Liver (tissue), 3 donors: ENCODE data around the gene CHCHD1.

Source experiments
- CTCF ChIP-seq: fragments of 150-350 bp; IDR thresholded peaks from 2 replicates; pipeline ENCODE4 v1.5.1; 2017; ENCODE audit warnings: improper control_type of control experiment, low read depth, low read length; ENCODE audit not compliant: missing input control
- FOXA1 ChIP-seq: IDR thresholded peaks from 2 replicates; pipeline ENCODE4 v1.6.1; 2016; ENCODE audit warnings: antibody characterized with exemption
- GABPA ChIP-seq, 2 donors: IDR thresholded peaks in 1 of 2; conservative IDR thresholded peaks in 1 of 2; 2 replicates each; pipeline ENCODE4 v1.6.1; 2016; ENCODE audit warnings: antibody characterized with exemption in 2 of 2, mild to moderate bottlenecking in 1 of 2, moderate library complexity in 1 of 2
- HNF4A ChIP-seq, 2 donors: conservative IDR thresholded peaks; 2 replicates each; pipeline ENCODE4 v1.6.1; 2016; ENCODE audit warnings: antibody characterized with exemption in 2 of 2, mild to moderate bottlenecking in 2 of 2
- HNF4G ChIP-seq: IDR thresholded peaks from 2 replicates; pipeline ENCODE4 v1.6.1; 2016; ENCODE audit warnings: antibody characterized with exemption
- JUND ChIP-seq, 2 donors: IDR thresholded peaks; 2 replicates each; pipeline ENCODE4 v1.6.1; 2016; ENCODE audit warnings: antibody characterized with exemption in 2 of 2
- MAX ChIP-seq: IDR thresholded peaks from 2 replicates; pipeline ENCODE4 v1.6.1; 2016; ENCODE audit warnings: antibody characterized with exemption
- RAD21 ChIP-seq, 2 donors: IDR thresholded peaks; 2 replicates each; pipeline ENCODE4 v1.6.1; 2016; ENCODE audit warnings: antibody characterized with exemption in 2 of 2, mild to moderate bottlenecking in 2 of 2
- SP1 ChIP-seq: IDR thresholded peaks from 2 replicates; pipeline ENCODE4 v1.6.1; 2018; ENCODE audit warnings: antibody characterized with exemption, mild to moderate bottlenecking
- TAF1 ChIP-seq: conservative IDR thresholded peaks from 2 replicates; pipeline ENCODE4 v1.6.1; 2016; ENCODE audit warnings: antibody characterized with exemption, mild to moderate bottlenecking
- YY1 ChIP-seq: IDR thresholded peaks from 2 replicates; pipeline ENCODE4 v1.6.1; 2016; ENCODE audit warnings: antibody characterized with exemption, mild to moderate bottlenecking
- TF ChIP-seq, protein P1 (sequence below): IDR thresholded peaks from 2 replicates; pipeline ENCODE4 v1.6.1; 2016; ENCODE audit warnings: antibody characterized with exemption, mild to moderate bottlenecking
- donor health status: healthy.
- donor health status: healthy.

- no peak for TF ChIP-seq CTCF
- TF ChIP-seq MAX = no peak
- TF ChIP-seq YY1 = no peak
- TF ChIP-seq TAF1 = no peak
- TF ChIP-seq SP1 = no peak
- TF ChIP-seq, protein P1, sequence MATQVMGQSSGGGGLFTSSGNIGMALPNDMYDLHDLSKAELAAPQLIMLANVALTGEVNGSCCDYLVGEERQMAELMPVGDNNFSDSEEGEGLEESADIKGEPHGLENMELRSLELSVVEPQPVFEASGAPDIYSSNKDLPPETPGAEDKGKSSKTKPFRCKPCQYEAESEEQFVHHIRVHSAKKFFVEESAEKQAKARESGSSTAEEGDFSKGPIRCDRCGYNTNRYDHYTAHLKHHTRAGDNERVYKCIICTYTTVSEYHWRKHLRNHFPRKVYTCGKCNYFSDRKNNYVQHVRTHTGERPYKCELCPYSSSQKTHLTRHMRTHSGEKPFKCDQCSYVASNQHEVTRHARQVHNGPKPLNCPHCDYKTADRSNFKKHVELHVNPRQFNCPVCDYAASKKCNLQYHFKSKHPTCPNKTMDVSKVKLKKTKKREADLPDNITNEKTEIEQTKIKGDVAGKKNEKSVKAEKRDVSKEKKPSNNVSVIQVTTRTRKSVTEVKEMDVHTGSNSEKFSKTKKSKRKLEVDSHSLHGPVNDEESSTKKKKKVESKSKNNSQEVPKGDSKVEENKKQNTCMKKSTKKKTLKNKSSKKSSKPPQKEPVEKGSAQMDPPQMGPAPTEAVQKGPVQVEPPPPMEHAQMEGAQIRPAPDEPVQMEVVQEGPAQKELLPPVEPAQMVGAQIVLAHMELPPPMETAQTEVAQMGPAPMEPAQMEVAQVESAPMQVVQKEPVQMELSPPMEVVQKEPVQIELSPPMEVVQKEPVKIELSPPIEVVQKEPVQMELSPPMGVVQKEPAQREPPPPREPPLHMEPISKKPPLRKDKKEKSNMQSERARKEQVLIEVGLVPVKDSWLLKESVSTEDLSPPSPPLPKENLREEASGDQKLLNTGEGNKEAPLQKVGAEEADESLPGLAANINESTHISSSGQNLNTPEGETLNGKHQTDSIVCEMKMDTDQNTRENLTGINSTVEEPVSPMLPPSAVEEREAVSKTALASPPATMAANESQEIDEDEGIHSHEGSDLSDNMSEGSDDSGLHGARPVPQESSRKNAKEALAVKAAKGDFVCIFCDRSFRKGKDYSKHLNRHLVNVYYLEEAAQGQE = no peak
- no peak for TF ChIP-seq JUND (IDR thresholded peaks at IDR 0.05)
- no peak for TF ChIP-seq GABPA (IDR thresholded peaks at IDR 0.05 in 1 of 2, conservative IDR thresholded peaks at IDR 0.05 in 1 of 2)
- TF ChIP-seq RAD21 (IDR thresholded peaks at IDR 0.05) = no peak
- no peak for TF ChIP-seq HNF4A (conservative IDR thresholded peaks at IDR 0.05)
- TF ChIP-seq HNF4G = no peak
- TF ChIP-seq FOXA1 = no peak
Measured at GRCh38 chr10:73799899-73800559, 18.2 kb downstream of the CHCHD1 start.
